HG03442 (cell line): ENCODE measurements around the gene NUDT15.

Source experiments
- ATAC-seq: cut with Tn5 transposase; IDR thresholded peaks from one replicate; pipeline ENCODE4 v1.9.1; 2021; ENCODE audit warnings: mild to moderate bottlenecking, moderate library complexity; ENCODE audit not compliant: unreplicated experiment

NUDT15 gene

DNA sequence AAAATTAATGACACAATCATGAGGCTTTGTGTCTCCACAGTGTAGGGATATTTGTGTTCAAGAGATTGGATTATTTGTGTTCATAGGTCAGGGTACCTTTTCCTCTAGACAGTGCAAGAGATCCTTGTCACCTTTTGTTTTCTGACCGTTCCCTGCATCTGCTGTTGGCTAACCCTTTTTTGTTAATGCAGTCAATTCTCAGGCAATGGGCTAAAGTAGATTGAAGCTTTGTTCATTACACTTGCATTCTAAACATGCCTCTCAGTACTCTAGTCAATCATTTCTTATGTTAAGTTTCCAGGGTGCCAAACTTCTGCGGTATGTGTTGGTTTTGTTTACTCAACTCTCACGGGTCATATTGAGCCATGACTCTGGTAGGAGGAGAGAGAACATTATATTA, 59.1 kb downstream of the NUDT15 start:
- ATAC-seq = no peak
